ENCODE measurements around the gene ARMC12. TPM values are rescaled to one million over a fixed set of nuclear protein-coding genes. Genes with fewer than 3 reads are reported as not detected.
"Not testable (repeated sequence)": the region's sequence is repeated elsewhere in the genome, so short reads cannot be mapped to it uniquely, and the experiment has no call there.

The ARMC12 gene, protein sequence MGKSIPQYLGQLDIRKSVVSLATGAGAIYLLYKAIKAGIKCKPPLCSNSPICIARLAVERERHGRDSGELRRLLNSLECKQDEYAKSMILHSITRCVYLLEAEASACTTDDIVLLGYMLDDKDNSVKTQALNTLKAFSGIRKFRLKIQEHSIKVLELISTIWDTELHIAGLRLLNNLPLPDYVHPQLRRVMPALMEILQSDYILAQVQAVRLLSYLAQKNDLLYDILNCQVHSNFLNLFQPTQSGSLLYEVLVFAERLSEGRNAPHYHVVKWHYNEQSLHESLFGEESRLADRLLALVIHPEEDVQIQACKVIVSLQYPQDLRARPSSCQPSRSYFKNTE
- under 1 TPM; 0.45 to 0.90 TPM for total RNA-seq
- polyA plus RNA-seq (ENCODE audit: insufficient read length in 6 of 6): 1 to 10 TPM in 1 of 6 donors, under 1 TPM in 5; 0.53 to 1.7 (median 0.86) TPM
- long read RNA-seq, donor 1: 0 reads
- long read RNA-seq, donor 2: 0 reads
- long read RNA-seq, donor 3: 0 reads
- long read RNA-seq, donor 4, partial matches to known transcripts: 0 of 1 reads
- long read RNA-seq, donor 4, other reads (novel, unspliced or antisense): 1 of 1 reads
- long read RNA-seq, donor 5: 0 reads
- long read RNA-seq, donor 6: 0 reads
- long read RNA-seq, donor 7: 0 reads
- long read RNA-seq, donor 8: 0 reads
- long read RNA-seq, donor 9: 0 reads
- long read RNA-seq, donor 10: 0 reads
- long read RNA-seq, donor 11: 0 reads
- long read RNA-seq, donor 12: 0 reads

DNA sequence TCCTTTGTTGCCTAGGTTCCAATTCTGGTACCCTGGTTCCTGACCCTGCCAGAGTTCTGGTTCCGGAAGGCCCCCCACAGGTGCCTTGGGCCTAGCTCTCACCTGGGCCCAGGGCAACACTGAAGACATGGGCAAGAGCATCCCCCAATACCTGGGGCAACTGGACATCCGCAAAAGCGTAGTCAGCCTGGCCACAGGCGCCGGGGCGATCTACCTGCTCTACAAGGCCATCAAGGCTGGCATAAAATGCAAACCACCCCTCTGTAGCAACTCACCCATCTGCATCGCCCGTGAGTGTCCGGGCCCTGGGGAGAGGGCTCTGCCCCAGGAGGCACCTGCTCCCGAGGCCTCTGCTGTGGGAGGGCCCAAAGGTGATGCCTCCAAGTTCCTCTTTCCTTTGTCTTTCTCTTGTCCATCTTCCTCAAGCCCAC, at the start of gene ARMC12:
TSS of gene ARMC12 (plus strand) at position 51 of the 431 bp plus-strand sequence. CDS start at position 128, 77 bp downstream.
- ATAC-seq: no peak
- H3K27me3 ChIP-seq: no peaks in the 10 kb centered on the region
- no peaks in the 10 kb centered on the region for H3K36me3 ChIP-seq
- TF ChIP-seq, protein P1, sequence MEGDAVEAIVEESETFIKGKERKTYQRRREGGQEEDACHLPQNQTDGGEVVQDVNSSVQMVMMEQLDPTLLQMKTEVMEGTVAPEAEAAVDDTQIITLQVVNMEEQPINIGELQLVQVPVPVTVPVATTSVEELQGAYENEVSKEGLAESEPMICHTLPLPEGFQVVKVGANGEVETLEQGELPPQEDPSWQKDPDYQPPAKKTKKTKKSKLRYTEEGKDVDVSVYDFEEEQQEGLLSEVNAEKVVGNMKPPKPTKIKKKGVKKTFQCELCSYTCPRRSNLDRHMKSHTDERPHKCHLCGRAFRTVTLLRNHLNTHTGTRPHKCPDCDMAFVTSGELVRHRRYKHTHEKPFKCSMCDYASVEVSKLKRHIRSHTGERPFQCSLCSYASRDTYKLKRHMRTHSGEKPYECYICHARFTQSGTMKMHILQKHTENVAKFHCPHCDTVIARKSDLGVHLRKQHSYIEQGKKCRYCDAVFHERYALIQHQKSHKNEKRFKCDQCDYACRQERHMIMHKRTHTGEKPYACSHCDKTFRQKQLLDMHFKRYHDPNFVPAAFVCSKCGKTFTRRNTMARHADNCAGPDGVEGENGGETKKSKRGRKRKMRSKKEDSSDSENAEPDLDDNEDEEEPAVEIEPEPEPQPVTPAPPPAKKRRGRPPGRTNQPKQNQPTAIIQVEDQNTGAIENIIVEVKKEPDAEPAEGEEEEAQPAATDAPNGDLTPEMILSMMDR (IDR thresholded peaks at IDR 0.05): no peak
- H3K4me3 ChIP-seq: no peak within 1 kb of the TSS
- DNase-seq: no peak
- no peaks in the 10 kb centered on the region for H3K9me3 ChIP-seq
- intact Hi-C loops (cut with DNase I): loop anchor here (2.0 to 10.0 kb wide), 3 partner anchors 152 to 214 kb away; no protein-coding TSS in a partner anchor
- no peak within 1 kb of the TSS for H3K27ac ChIP-seq
- H3K4me1 ChIP-seq: peaks cover 20 to 59% of the 10 kb centered on the region in 2 donors

DNA sequence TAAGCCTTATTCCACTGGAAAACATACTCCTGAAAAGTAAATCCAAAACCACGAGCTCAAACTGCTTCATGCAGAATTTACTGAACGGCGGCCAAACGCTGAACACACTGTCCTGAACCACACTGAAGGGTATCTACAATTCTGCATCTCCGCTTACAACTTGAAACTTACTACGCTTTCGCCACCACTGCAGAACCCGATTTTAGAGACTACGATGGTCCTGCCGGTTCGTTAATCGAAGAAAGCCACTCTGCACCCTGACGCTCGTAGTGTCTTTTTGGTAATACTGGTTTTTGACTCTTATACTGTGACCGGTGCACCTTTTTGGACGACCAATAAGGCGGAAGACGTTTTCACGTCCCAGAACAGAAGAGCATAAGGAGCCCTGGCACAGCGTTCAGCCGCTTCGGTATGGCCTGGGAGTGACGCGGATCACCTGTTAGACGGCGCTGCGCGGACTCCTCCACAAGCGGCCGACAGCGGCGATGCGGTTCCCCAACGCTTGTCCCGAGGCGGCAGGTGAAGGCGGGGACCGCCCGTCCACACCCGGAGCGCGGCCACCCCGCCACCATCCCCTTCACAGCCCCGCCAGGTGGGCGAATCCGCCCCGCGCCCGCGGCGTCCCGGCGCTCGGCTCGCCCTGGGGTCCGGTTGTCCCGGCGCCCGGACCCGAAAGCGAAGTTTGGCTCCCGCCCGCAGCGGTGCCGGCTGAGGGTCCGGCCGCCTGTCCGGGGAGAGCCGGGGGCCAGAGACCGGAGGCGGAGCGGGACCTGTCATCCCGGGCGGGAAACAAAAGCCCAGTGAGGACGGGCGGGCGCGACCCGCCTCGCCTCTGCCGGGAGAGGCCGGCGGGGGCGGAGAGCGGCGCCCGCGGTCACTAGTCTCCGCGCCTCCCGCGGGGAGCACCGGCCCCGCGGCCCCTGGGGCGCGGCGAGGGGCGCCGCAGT, 48.9 kb upstream of the ARMC12 start:
- Histone ChIP-seq H3K27ac (peak overlapping the region; percentile 92), H3K27me3 (no peaks in the 10 kb centered on the region), H3K4me1 (peaks cover 19 to 71% of the 10 kb centered on the region in 2 donors), H3K36me3 (peaks cover 0 to 16% of the 10 kb centered on the region in 2 donors), H3K4me3 (peak overlapping the region; percentile 86 to 94), H3K9me3 (no peaks in the 10 kb centered on the region)
- peak; percentile 60 for ATAC-seq
- TF ChIP-seq, protein P1 (IDR thresholded peaks at IDR 0.05): no peak
- intact Hi-C loops (cut with DNase I): loop anchor here in 1 of 2 donors (5.0 kb wide), 1 partner anchor 39 kb away; no protein-coding TSS in a partner anchor
- peak; percentile 44 to 94 (median 64) for DNase-seq

DNA sequence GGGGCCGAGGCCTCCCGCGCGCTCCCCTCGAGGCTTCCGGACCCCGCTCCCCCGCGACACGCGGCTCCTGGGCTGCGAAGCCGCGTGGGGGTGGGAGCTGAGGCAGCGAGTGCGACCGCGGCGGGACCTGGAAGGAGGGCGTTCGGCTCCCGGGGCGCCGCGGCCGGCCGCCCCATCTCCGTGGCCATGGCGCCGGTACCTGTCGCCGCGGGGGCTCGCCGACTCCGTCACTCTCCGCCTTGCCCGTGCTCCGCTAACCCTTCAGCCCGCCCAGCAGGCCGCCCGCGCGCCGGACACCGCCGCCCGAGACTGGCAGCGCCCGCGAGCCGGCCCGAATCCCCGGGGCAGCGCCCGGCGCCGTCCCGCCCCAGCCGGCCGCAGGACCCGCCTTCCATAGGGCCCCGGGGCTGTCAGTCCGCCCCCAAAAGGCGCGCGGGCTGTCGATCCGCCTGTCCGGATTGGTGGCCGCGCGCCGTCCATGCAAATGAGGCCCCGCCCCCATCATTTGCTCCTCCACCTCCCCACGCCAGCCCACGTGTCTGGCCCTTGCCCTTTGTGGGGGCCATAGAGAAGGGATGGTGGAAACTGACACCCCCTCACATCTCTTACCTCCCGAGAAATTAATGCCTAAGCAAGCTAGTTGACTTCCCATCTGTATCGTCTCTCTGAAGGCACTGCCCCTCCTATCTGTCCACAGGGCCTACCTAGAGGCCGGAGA, 48.1 kb upstream of the ARMC12 start, which contains the start of gene FKBP5:
TSS of gene FKBP5 (minus strand) at position 311 of the 718 bp plus-strand sequence. CDS start 46,091 bp downstream, outside the sequence.
- peaks cover 19 to 76% of the 10 kb centered on the region in 2 donors for H3K4me1 ChIP-seq
- TF ChIP-seq, protein P1 (IDR thresholded peaks at IDR 0.05): no peak
- peak within 1 kb of the TSS; percentile 86 to 94 for H3K4me3 ChIP-seq
- no peaks in the 10 kb centered on the region for H3K9me3 ChIP-seq
- intact Hi-C loops (cut with DNase I): loop anchor here in 1 of 2 donors (5.0 kb wide), 1 partner anchor 39 kb away; no protein-coding TSS in a partner anchor
- DNase-seq (peak; percentile 68 to 98 (median 90)), ATAC-seq (peak; percentile 93)
- H3K27ac ChIP-seq: peak within 1 kb of the TSS; percentile 92
- H3K27me3 ChIP-seq: no peaks in the 10 kb centered on the region
- peaks cover 0 to 10% of the 10 kb centered on the region in 2 donors for H3K36me3 ChIP-seq

DNA sequence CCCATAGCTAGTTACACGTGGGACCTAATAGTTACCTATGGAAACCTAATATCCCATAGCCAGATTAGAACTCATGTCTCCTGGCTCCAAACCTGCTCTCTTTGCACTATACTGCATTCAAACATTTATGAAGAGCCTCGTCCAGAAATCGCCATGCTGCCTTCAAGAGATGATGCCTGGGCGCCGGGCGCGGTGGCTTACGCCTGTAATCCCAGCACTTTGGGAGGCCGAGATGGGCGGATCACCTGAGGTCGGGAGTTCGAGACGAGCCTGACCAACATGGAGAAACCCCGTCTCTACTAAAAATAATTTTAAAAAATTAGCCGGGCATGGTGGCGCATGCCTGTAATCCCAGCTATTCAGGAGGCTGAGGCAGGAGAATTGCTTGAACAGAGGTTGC, 46.8 kb upstream of the ARMC12 start:
- H3K4me1 ChIP-seq: peaks cover 19 to 66% of the 10 kb centered on the region in 2 donors
- DNase-seq; intact Hi-C loops (cut with DNase I); H3K4me3 ChIP-seq; H3K9me3 ChIP-seq; H3K27me3 ChIP-seq; H3K36me3 ChIP-seq; ATAC-seq: not testable (repeated sequence)
- H3K27ac ChIP-seq: peak overlapping the region in 1 of 2 donors; percentile 88

Measured in left lung (tissue), 14 donors.